ENCODE results near the gene EID3. TPM values are rescaled to one million over a fixed set of nuclear protein-coding genes. Genes with fewer than 3 reads are reported as not detected.

Gene EID3
- total RNA-seq, 2 donors from 2014 or later: 2.9 to 3.3 TPM

DNA sequence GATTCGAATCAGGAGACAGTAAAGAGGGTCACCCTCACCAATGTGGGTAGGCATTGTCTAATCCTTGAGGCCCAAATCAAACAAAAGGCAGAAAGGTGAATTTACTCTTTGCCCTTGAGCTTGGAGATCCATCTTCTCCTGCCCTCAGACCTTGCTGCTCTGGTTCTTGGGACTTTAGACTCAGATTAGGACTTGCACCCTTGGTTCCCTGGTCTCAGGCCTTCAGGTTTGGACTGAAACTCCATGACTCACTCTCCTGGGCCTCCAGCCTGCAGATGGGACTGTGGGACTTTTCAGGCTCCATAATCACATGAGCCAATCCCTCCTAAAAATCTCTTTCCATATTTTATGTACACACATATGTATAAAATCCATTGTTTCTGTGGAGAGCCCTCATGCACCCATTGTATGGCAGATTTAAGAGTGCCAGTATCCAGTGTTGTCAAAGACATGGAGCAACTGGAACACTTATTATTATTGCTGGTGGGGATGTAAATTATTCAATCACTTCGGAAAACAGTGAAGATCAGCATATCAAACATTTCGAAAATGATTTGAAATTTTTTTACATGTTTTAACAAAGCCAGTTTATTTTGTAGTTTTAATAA is 48.7 kb downstream of the EID3 start:
- Histone ChIP-seq H3K9me3 (no peaks in the 10 kb centered on the region), H3K4me3 (no peak overlapping the region), H3K27ac (no peak overlapping the region), H3K27me3 (no peaks in the 10 kb centered on the region), H3K36me3 (peaks cover 79% of the 10 kb centered on the region), H3K4me1 (peaks cover 0 to 6% of the 10 kb centered on the region in 2 donors)
- no peak for TF ChIP-seq CTCF (IDR thresholded peaks at IDR 0.05)
- DNase-seq (ENCODE audit: low spot score): peak; percentile 55

- TF ChIP-seq CTCF (IDR thresholded peaks at IDR 0.05): no peak
- Histone ChIP-seq H3K4me1 (peaks cover 0 to 6% of the 10 kb centered on the region in 2 donors), H3K36me3 (peaks cover 69% of the 10 kb centered on the region), H3K27ac (no peak overlapping the region), H3K9me3 (no peaks in the 10 kb centered on the region), H3K4me3 (no peak overlapping the region), H3K27me3 (no peaks in the 10 kb centered on the region)
- DNase-seq (ENCODE audit: low spot score): no peak
These were observed 49.8 kb downstream of the EID3 start for GRCh38 chr12:104353012-104353981.

DNA sequence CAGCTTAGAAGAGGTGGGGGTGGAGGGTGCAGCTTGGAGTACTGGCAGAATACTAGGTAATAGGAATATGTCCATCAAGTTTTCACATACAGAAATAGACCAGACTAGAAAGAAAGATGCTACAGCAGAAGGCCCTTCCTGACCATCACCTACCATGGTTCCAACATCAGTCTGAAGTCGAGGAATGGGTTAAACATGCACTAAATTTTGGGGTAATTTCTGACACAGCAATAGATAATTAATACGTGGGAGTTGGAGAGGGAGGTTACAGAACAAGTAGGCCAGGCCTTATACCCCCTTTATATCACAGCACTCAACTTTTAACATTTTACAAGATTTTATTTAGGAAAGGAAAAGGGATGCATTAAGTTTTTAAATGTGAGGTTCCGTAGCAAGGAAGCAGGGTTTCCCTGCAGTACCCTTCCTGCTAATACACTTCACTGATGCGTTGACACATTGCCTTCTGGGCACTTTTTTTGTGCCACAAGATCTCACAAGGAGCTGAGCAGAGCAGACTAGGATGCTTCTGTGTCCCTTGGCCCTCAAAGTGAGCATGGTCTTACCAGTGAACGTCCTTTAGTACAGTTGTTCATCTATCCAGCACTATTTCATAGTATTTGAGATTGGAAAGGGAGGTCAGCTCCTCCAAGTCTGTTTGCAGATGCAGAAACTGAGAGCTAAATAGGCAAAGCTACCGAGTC is 50.8 kb downstream of the EID3 start:
- DNase-seq (ENCODE audit: low spot score): peak; percentile 40
- TF ChIP-seq CTCF (IDR thresholded peaks at IDR 0.05): no peak
- Histone ChIP-seq H3K9me3 (no peaks in the 10 kb centered on the region), H3K27ac (no peak overlapping the region), H3K36me3 (peaks cover 58% of the 10 kb centered on the region), H3K27me3 (no peaks in the 10 kb centered on the region), H3K4me3 (no peak overlapping the region), H3K4me1 (peaks cover 0 to 6% of the 10 kb centered on the region in 2 donors)

Other genes with a start within 250 kb of the EID3 start
- gene HCFC2, start 239.2 kb upstream of the EID3 start, total RNA-seq: 1 to 10 TPM; 6.4 to 8.1 TPM
- 10 to 100 TPM; 24.0 to 29.0 TPM for gene NFYB, start 165.5 kb upstream of the EID3 start, total RNA-seq
- gene TXNRD1, start 88.0 kb upstream of the EID3 start, total RNA-seq: 100 to 1,000 TPM; 191 to 286 TPM
- gene CHST11, start 153.2 kb downstream of the EID3 start, total RNA-seq: 10 to 100 TPM in 1 of 2 donors, 1 to 10 TPM in 1; 7.8 to 11.9 TPM

Data from right atrium auricular region (tissue), 2 donors.